ENCODE measurements around the gene MAD1L1. TPM values are rescaled to one million over a fixed set of nuclear protein-coding genes. Genes with fewer than 3 reads are reported as not detected.
A peak's percentile ranks its signal among the peaks of the same experiment; 100 is the strongest.
"Not testable (repeated sequence)": the region's sequence is repeated elsewhere in the genome, so short reads cannot be mapped to it uniquely, and the experiment has no call there.

MAD1L1 gene
- total RNA-seq, 2 donors from 2014 or later: 51.2 to 63.8 TPM

DNA sequence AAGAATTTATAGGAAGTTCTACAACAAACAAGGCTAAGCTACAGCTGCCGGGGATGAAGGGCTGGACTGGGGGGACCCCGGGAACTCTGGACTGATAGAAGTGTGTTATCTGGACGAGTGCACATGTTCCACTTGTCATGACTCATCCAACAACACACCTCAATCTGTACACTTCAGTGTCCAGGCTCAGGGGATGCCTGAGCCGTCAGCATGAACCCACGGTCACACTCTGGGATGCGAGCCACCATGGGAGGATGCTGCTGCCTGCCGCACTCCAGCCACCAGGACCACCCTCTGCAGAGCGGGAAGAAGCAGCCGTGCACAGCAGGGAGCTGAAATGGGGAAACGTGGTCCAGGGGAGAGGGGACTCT lies 67.5 kb downstream of the MAD1L1 start:
- Mint-ChIP-seq H3K36me3 (ENCODE audit: insufficient read depth in 2 of 2) (peaks cover 0 to 1% of the 10 kb centered on the region in 2 donors), H3K27ac (no peak overlapping the region), H3K9me3 (no peaks in the 10 kb centered on the region), H3K4me3 (no peak overlapping the region), H3K27me3 (ENCODE audit: low read depth) (no peaks in the 10 kb centered on the region), H3K4me1 (ENCODE audit: low read depth) (peaks cover 4% of the 10 kb centered on the region)
- no peak for ATAC-seq (replicated peaks in 1 of 2)
- DNase-seq: no peak

DNA sequence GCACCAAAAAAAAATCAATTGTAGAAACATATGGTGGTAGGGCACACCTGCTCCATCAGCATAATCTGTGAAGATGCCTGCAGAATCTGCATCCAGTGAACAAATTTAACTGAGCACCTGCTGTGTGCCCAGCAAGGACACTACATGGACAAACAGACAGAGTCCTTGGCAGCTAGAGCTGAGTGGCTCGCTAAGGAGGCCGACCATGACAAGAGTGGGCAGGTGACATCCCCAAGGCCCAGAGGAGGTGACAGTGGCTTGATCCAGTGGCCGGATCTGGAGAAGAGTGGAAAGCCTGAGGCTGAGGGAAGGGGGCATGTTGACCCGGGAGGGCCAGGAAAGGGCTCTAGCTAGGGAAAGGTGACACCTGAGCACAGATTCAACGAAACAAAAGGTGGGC lies 68.1 kb downstream of the MAD1L1 start:
- H3K36me3 Mint-ChIP-seq (ENCODE audit: insufficient read depth in 2 of 2): peaks cover 0 to 1% of the 10 kb centered on the region in 2 donors
- no peak overlapping the region for H3K4me3 Mint-ChIP-seq
- no peaks in the 10 kb centered on the region for H3K9me3 Mint-ChIP-seq
- H3K27ac Mint-ChIP-seq: no peak overlapping the region
- H3K4me1 Mint-ChIP-seq (ENCODE audit: low read depth): peaks cover 4% of the 10 kb centered on the region
- no peak for DNase-seq
- no peak for ATAC-seq (replicated peaks in 1 of 2)
- H3K27me3 Mint-ChIP-seq (ENCODE audit: low read depth): no peaks in the 10 kb centered on the region

GRCh38 chr7:2163600-2164555 lies 68.9 kb downstream of the MAD1L1 start:
- H3K36me3 Mint-ChIP-seq (ENCODE audit: insufficient read depth in 2 of 2): peaks cover 0 to 1% of the 10 kb centered on the region in 2 donors
- no peak overlapping the region for H3K27ac Mint-ChIP-seq
- no peaks in the 10 kb centered on the region for H3K9me3 Mint-ChIP-seq
- H3K27me3 Mint-ChIP-seq (ENCODE audit: low read depth): no peaks in the 10 kb centered on the region
- ATAC-seq (replicated peaks in 1 of 2) (no peak), DNase-seq (no peak)
- no peak overlapping the region for H3K4me3 Mint-ChIP-seq
- H3K4me1 Mint-ChIP-seq (ENCODE audit: low read depth): peaks cover 4% of the 10 kb centered on the region

GRCh38 chr7:2162959-2163358 lies 69.8 kb downstream of the MAD1L1 start:
- H3K4me3 Mint-ChIP-seq: no peak overlapping the region
- H3K4me1 Mint-ChIP-seq (ENCODE audit: low read depth): no peaks in the 10 kb centered on the region
- H3K9me3 Mint-ChIP-seq: no peaks in the 10 kb centered on the region
- H3K27ac Mint-ChIP-seq: no peak overlapping the region
- DNase-seq (no peak), ATAC-seq (replicated peaks in 1 of 2) (no peak)
- H3K27me3 Mint-ChIP-seq (ENCODE audit: low read depth): no peaks in the 10 kb centered on the region
- H3K36me3 Mint-ChIP-seq (ENCODE audit: insufficient read depth in 2 of 2): peaks cover 0 to 1% of the 10 kb centered on the region in 2 donors

- not testable (repeated sequence) for H3K4me1 Mint-ChIP-seq (ENCODE audit: low read depth); H3K27me3 Mint-ChIP-seq (ENCODE audit: low read depth); DNase-seq; H3K27ac Mint-ChIP-seq; ATAC-seq (replicated peaks in 1 of 2); H3K9me3 Mint-ChIP-seq; H3K4me3 Mint-ChIP-seq; H3K36me3 Mint-ChIP-seq (ENCODE audit: insufficient read depth in 2 of 2)
These were observed 70.5 kb downstream of the MAD1L1 start for GRCh38 chr7:2162004-2162902.

DNA sequence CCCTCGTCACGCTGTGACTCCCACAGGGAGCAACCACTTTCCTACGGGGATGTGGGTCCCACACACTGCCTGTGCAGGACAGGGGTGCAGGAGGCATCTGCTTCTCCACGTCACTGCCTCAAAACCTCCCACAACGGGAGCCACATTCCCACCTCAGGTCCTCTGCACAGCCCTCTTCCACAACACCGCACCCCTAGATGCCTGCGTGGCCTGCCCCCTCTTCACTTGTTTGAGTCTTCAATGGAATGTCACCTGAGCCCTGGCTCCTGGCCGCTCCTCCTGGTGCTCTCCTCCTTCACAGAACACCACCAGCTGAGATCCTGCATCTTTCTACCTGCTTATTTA lies 73.6 kb downstream of the MAD1L1 start:
- H3K27ac Mint-ChIP-seq: peak overlapping the region; percentile 7
- no peaks in the 10 kb centered on the region for H3K27me3 Mint-ChIP-seq (ENCODE audit: low read depth)
- H3K4me3 Mint-ChIP-seq: no peak overlapping the region
- DNase-seq: no peak
- H3K36me3 Mint-ChIP-seq (ENCODE audit: insufficient read depth in 2 of 2): no peaks in the 10 kb centered on the region
- ATAC-seq (replicated peaks in 1 of 2): no peak
- H3K9me3 Mint-ChIP-seq: no peaks in the 10 kb centered on the region
- no peaks in the 10 kb centered on the region for H3K4me1 Mint-ChIP-seq (ENCODE audit: low read depth)

- H3K27me3 Mint-ChIP-seq (ENCODE audit: low read depth): no peaks in the 10 kb centered on the region
- no peak overlapping the region for H3K4me3 Mint-ChIP-seq
- ATAC-seq (replicated peaks in 1 of 2): no peak
- no peak for DNase-seq
- H3K4me1 Mint-ChIP-seq (ENCODE audit: low read depth): no peaks in the 10 kb centered on the region
- no peak overlapping the region for H3K27ac Mint-ChIP-seq
- H3K36me3 Mint-ChIP-seq (ENCODE audit: insufficient read depth in 2 of 2): no peaks in the 10 kb centered on the region
- H3K9me3 Mint-ChIP-seq: no peaks in the 10 kb centered on the region
These were observed 74.2 kb downstream of the MAD1L1 start for GRCh38 chr7:2158331-2159175.

DNA sequence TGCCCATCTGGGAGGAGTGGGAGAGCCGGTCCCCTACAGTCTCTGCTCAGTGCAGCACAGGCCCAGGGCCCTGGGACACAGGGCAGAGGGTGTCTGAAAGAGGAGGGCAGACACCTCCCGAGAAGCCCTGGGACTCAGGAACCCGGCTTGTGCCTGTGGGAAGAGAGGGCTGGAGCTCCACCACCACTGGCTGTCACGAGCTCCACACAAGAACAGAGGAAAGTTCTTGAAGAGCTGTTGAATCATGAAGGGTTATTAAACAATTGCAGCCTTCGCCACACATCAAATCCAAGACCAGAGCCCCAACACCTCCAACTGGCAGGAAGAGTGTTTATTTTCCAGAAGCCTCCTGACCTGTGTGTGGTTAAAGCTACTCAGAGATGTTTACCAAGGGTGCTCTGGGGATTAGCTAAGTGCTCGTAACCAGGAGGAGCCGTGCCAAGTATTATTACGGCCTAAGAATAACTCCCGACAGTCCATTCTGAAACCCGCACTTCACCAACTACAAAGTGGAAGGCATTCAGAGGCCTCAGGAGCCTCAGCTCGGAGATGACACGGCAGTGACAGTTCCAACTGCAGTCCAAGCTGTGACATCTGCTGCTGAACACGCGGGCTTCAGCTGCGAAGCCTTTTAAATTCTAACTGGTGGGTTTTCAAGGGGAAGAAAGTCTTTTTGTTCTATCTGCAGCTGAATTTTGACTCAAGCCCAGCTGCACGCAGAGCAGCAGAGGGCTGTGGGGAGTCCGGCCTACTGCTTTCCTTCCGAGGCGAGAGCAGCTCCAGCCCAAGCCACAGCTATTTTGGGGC lies 75.1 kb downstream of the MAD1L1 start:
- no peak overlapping the region for H3K27ac Mint-ChIP-seq
- H3K36me3 Mint-ChIP-seq (ENCODE audit: insufficient read depth in 2 of 2): no peaks in the 10 kb centered on the region
- ATAC-seq (replicated peaks in 1 of 2): no peak
- no peak for DNase-seq
- H3K4me1 Mint-ChIP-seq (ENCODE audit: low read depth): no peaks in the 10 kb centered on the region
- no peak overlapping the region for H3K4me3 Mint-ChIP-seq
- no peaks in the 10 kb centered on the region for H3K27me3 Mint-ChIP-seq (ENCODE audit: low read depth)
- no peaks in the 10 kb centered on the region for H3K9me3 Mint-ChIP-seq

DNA sequence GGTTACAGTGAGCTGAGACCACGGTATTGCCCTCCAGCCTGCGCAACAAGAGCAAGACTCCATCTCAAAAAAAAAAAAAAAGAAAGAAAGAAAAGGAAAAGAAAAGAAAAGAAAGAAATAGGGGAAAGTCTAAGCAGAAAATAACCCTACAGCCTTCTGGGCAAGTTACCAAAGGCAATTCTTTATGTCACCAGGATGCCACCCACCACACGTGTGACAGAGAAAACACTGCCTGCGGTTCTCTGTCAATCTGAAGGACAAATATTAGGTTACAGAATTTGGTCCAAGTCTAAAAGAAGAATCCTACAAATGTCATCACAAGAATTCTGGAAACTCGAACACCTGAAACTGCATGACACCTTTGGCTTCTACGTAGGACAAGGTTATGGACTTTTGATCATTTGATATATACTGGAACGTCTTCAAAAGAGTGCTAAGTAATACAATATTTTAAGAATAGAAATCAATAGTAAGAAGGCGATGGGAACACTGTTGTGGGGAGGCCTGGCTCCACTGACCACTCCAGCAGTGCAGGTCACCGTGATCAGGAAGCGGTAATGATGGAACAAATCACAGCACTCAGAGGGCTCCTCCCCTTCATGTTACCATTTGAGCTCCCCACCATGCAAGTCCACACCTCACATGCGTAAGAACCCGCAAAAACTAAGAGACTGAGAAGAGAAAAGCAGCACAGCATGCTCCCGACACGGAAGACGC lies 75.8 kb downstream of the MAD1L1 start:
- Mint-ChIP-seq H3K27me3 (ENCODE audit: low read depth) (no peaks in the 10 kb centered on the region), H3K27ac (no peak overlapping the region), H3K4me3 (no peak overlapping the region), H3K4me1 (ENCODE audit: low read depth) (no peaks in the 10 kb centered on the region), H3K36me3 (ENCODE audit: insufficient read depth in 2 of 2) (no peaks in the 10 kb centered on the region), H3K9me3 (no peaks in the 10 kb centered on the region)
- no peak for ATAC-seq (replicated peaks in 1 of 2)
- no peak for DNase-seq

- no peaks in the 10 kb centered on the region for H3K9me3 Mint-ChIP-seq
- H3K27ac Mint-ChIP-seq: no peak overlapping the region
- DNase-seq: no peak
- no peaks in the 10 kb centered on the region for H3K27me3 Mint-ChIP-seq (ENCODE audit: low read depth)
- H3K4me1 Mint-ChIP-seq (ENCODE audit: low read depth): no peaks in the 10 kb centered on the region
- no peaks in the 10 kb centered on the region for H3K36me3 Mint-ChIP-seq (ENCODE audit: insufficient read depth in 2 of 2)
- ATAC-seq (replicated peaks in 1 of 2): no peak
- H3K4me3 Mint-ChIP-seq: no peak overlapping the region
These were observed 77.9 kb downstream of the MAD1L1 start for GRCh38 chr7:2154831-2155230.

DNA sequence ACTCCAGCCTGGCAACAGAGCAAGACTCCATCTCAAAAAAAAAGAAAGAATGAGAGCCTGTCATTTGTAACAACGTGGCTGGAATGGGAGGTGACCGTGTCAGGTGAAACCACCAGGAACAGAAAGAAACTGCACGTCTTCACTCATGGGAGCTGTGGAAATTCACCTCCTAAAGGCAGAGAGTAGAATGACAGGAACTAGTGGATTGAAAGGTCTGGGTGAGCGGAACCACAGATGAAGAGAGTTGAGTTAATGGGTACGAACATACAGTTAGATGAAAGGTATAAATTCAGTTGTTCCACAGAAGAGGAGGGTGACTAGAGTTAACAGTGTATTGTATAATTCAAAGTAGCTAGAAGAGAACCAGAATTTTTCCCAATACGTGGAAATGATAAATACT lies 78.6 kb downstream of the MAD1L1 start:
- Mint-ChIP-seq H3K4me3 (no peak overlapping the region), H3K4me1 (ENCODE audit: low read depth) (no peaks in the 10 kb centered on the region), H3K36me3 (ENCODE audit: insufficient read depth in 2 of 2) (no peaks in the 10 kb centered on the region), H3K27me3 (ENCODE audit: low read depth) (no peaks in the 10 kb centered on the region), H3K27ac (no peak overlapping the region), H3K9me3 (no peaks in the 10 kb centered on the region)
- ATAC-seq (replicated peaks in 1 of 2) (no peak), DNase-seq (no peak)

- ATAC-seq (replicated peaks in 1 of 2): no peak
These were observed 80.1 kb downstream of the MAD1L1 start for GRCh38 chr7:2152646-2153045.

More at GRCh38 chr7:2152646-2153045, 80.1 kb downstream of the MAD1L1 start:
- no peaks in the 10 kb centered on the region for H3K27me3 Mint-ChIP-seq (ENCODE audit: low read depth)
- no peaks in the 10 kb centered on the region for H3K4me1 Mint-ChIP-seq (ENCODE audit: low read depth)
- H3K4me3 Mint-ChIP-seq: no peak overlapping the region
- H3K9me3 Mint-ChIP-seq: no peaks in the 10 kb centered on the region
- no peak for DNase-seq
- no peak overlapping the region for H3K27ac Mint-ChIP-seq
- H3K36me3 Mint-ChIP-seq (ENCODE audit: insufficient read depth in 2 of 2): no peaks in the 10 kb centered on the region

All from activated T-cell treated with anti-CD3 and anti-CD28 coated beads, Interleukin-2, amount 50 U/mL, for 72 hours (primary cell).